IMR-90 (cell line): Measurements from ENCODE around the gene NRDC. TPM values are rescaled to one million over a fixed set of nuclear protein-coding genes. Genes with fewer than 3 reads are reported as not detected.

Source experiments
- ATAC-seq: fragments of 200-7000 bp; cut with Tn5 transposase; 2 replicates; pipeline ENCODE4 v1.9.1; 2020; ENCODE audit warnings: low read depth, mild to moderate bottlenecking, moderate library complexity
- BruUV-seq: library from RNA; stranded (reverse); fragments of 400-500 nt; replicated peaks from 2 replicates; lab custom pipeline; 2021; lab: Mats Ljungman, UMichigan
- CTCF ChIA-PET: fragments of 300-600 bp; formaldehyde crosslinking; extraction: SDS; loops from one replicate; lab custom pipeline; 2021; ENCODE audit warnings: antibody characterized with exemption; lab: Yijun Ruan, JAX
- POLR2A ChIA-PET: fragments of 300-600 bp; sonication (Branson Sonifier 250); formaldehyde crosslinking; loops from one replicate; lab custom pipeline; 2022; ENCODE audit warnings: antibody characterized with exemption; ENCODE audit not compliant: unreplicated experiment; lab: Charles Lee
- DNase-seq: peaks from one replicate; pipeline ENCODE4 v3.0.0; 2013
- H2AFZ ChIP-seq: replicated peaks from 2 replicates; pipeline ENCODE3; 2013; ENCODE audit warnings: low read length, mild to moderate bottlenecking; ENCODE audit not compliant: poor library complexity
- H2AK5ac ChIP-seq: 2 replicates; pipeline ENCODE4 v1.6.1; 2013; ENCODE audit warnings: low read depth, low read length, inconsistent platforms
- H2AK9ac ChIP-seq: replicated peaks from 2 replicates; pipeline ENCODE3; 2013; ENCODE audit warnings: mild to moderate bottlenecking, low read depth, low read length, moderate library complexity; ENCODE audit not compliant: poor library complexity
- H2BK120ac ChIP-seq: 2 replicates; pipeline ENCODE4 v1.6.1; 2013; ENCODE audit warnings: low read depth, low read length, inconsistent platforms
- H2BK15ac ChIP-seq: 3 replicates; pipeline ENCODE4 v1.6.1; 2013; ENCODE audit warnings: low read depth, low read length, inconsistent platforms
- H2BK20ac ChIP-seq: 2 replicates; pipeline ENCODE4 v1.6.1; 2013; ENCODE audit warnings: low read depth, mild to moderate bottlenecking, inconsistent platforms, low read length, moderate library complexity
- H2BK5ac ChIP-seq: 2 replicates; pipeline ENCODE4 v1.6.1; 2013; ENCODE audit warnings: mild to moderate bottlenecking, low read depth, low read length, inconsistent platforms; ENCODE audit not compliant: poor library complexity, severe bottlenecking
- H3K14ac ChIP-seq: replicated peaks from 2 replicates; pipeline ENCODE4 v1.6.1; 2013; ENCODE audit warnings: low read depth, low read length, inconsistent platforms
- H3K18ac ChIP-seq: 2 replicates; pipeline ENCODE4 v1.6.1; 2013; ENCODE audit warnings: low read depth, low read length, control low read depth
- H3K23ac ChIP-seq: 2 replicates; pipeline ENCODE4 v1.6.1; 2013; ENCODE audit warnings: low read depth, low read length, inconsistent platforms
- H3K27ac ChIP-seq: 2 replicates; pipeline ENCODE4 v1.5.1; 2013; ENCODE audit warnings: mild to moderate bottlenecking, control low read depth, low read length; ENCODE audit not compliant: insufficient read depth
- H3K27me3 ChIP-seq: 2 replicates; pipeline ENCODE4 v1.6.1; 2013; ENCODE audit warnings: low read length; ENCODE audit not compliant: control insufficient read depth, insufficient read depth
- H3K36me3 ChIP-seq: 2 replicates; pipeline ENCODE4 v1.6.1; 2013; ENCODE audit warnings: low read length, mixed read lengths; ENCODE audit not compliant: control insufficient read depth, insufficient read depth
- H3K4ac ChIP-seq: 2 replicates; pipeline ENCODE4 v1.6.1; 2013; ENCODE audit warnings: low read depth, low read length, inconsistent platforms
- H3K4me1 ChIP-seq: 2 replicates; pipeline ENCODE4 v1.6.1; 2013; ENCODE audit warnings: low read length, mixed read lengths; ENCODE audit not compliant: control insufficient read depth, insufficient read depth
- H3K4me2 ChIP-seq: 2 replicates; pipeline ENCODE4 v1.6.1; 2013; ENCODE audit warnings: low read depth, mild to moderate bottlenecking, control low read depth, low read length, moderate library complexity
- H3K4me3 ChIP-seq: 2 replicates; pipeline ENCODE4 v1.5.1; 2013; ENCODE audit warnings: low read depth, mild to moderate bottlenecking, control low read depth, low read length, moderate library complexity; ENCODE audit not compliant: insufficient read depth
- H3K56ac ChIP-seq: 2 replicates; pipeline ENCODE4 v1.6.1; 2013; ENCODE audit warnings: low read length, inconsistent platforms; ENCODE audit not compliant: insufficient read depth; ENCODE audit errors: extremely low read depth
- H3K79me1 ChIP-seq, 2 experiments: 2 replicates each; pipeline ENCODE4 v1.6.1; 2013; ENCODE audit warnings: low read length in 2 of 2, inconsistent platforms in 1 of 2, low read depth in 1 of 2
- H3K9ac ChIP-seq: 2 replicates; pipeline ENCODE4 v1.6.1; 2013; ENCODE audit warnings: low read depth, low read length, control low read depth
- H3K9me1 ChIP-seq: 2 replicates; pipeline ENCODE4 v1.6.1; 2013; ENCODE audit warnings: low read length, inconsistent platforms; ENCODE audit not compliant: insufficient read depth
- H3K9me3 ChIP-seq: 2 replicates; pipeline ENCODE4 v1.6.1; 2013; ENCODE audit warnings: low read length; ENCODE audit not compliant: control insufficient read depth, insufficient read depth
- H4K20me1 ChIP-seq: 2 replicates; pipeline ENCODE4 v1.6.1; 2013; ENCODE audit warnings: low read length, inconsistent platforms; ENCODE audit not compliant: insufficient read depth
- H4K5ac ChIP-seq: 2 replicates; pipeline ENCODE4 v1.6.1; 2013; ENCODE audit warnings: mild to moderate bottlenecking, low read depth, low read length, control low read depth
- H4K8ac ChIP-seq, 2 experiments: 2 replicates each; pipeline ENCODE4 v1.6.1; 2013; ENCODE audit warnings: low read depth in 2 of 2, low read length in 2 of 2, control low read depth in 1 of 2, inconsistent platforms in 1 of 2
- H4K91ac ChIP-seq: 2 replicates; pipeline ENCODE4 v1.6.1; 2013; ENCODE audit warnings: low read depth, low read length, inconsistent platforms; ENCODE audit not compliant: insufficient read depth
- MAZ ChIP-seq: IDR thresholded peaks from 2 replicates; pipeline ENCODE4 v1.6.1; 2012; ENCODE audit warnings: low read depth, mild to moderate bottlenecking, low read length, improper control_type of control experiment, moderate library complexity, borderline replicate concordance
- WGBS, 2 experiments: methylation state at CpG; one replicate each; pipeline versions ENCODE4 v1.1.5 to v1.1.7; 2013; ENCODE audit warnings: missing lambda C conversion rate in 2 of 2; ENCODE audit not compliant: insufficient read length in 1 of 2; ENCODE audit errors: extremely low coverage in 2 of 2; 5-methylcytosine and 5-hydroxymethylcytosine counted together
- dilution Hi-C: fragments of 300-500 bp; cut with HindIII; formaldehyde crosslinking; loops from one replicate; pipeline ENCODE4 v1.14.3; 2018; ENCODE audit warnings: low sequenced_read_pairs; ENCODE audit not compliant: unreplicated experiment
- in situ Hi-C: fragments of 300-500 bp; cut with MboI; formaldehyde crosslinking; loops from 3 replicates; pipeline ENCODE4 v1.14.3; 2019; ENCODE audit warnings: low sequenced_read_pairs, inconsistent platforms, mixed read lengths
- intact Hi-C: fragments of 100-400 bp; cut with micrococcal nuclease; formaldehyde crosslinking; loops from 2 replicates; pipeline ENCODE4 v1.10.0; 2022
- polyA plus RNA-seq, 3 experiments: library from polyadenylated mRNA; depleted of rRNA; stranded (reverse); fragments of >200 nt; gene quantifications; 2 replicates each; pipeline ENCODE4 v1.2.3, GENCODE V29; 2012; ENCODE audit warnings: low replicate concordance in 1 of 3
- total RNA-seq: library from RNA; depleted of rRNA; stranded (reverse); fragments of >200 nt; gene quantifications from 2 replicates; pipeline ENCODE4 v1.2.3, GENCODE V29; 2012

NRDC gene
- total and polyA plus RNA-seq, 2 of the 4 experiments (the other 2 are of a cell fraction): 75.8 to 84.7 TPM

DNA sequence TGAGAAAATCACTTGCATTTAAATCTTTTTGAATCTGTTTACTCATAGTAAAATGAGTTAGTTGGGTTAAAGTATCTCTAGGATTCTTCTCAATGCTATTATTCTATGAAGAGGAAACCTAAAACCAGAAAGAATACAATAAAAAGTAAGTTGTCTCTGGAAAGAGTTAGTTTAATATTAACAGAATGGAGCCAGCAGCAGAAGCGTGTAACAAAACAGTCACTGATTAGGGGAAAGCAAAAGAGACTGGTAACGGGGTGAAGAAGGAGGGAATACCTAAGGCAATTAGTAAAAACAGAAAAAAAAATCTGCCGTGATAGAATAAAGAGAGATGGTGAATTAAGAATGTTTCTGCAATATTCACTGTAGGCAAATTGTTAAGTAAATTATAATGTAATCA, 60.0 kb downstream of the NRDC start:
- H4K8ac ChIP-seq: peak overlapping the region in 1 of 2 experiments; percentile 34; a peak in 1 of 4 replicates
- peak overlapping the region; percentile 90 for H3K4me2 ChIP-seq
- H3K56ac ChIP-seq: no peak overlapping the region; the same call in 1 of the 2 replicates
- no peaks in the 10 kb centered on the region for H3K9me1 ChIP-seq
- H2BK5ac ChIP-seq: peak overlapping the region; percentile 25
- H3K23ac ChIP-seq: no peak overlapping the region; the same call in 1 of the 2 replicates
- no peaks in the 10 kb centered on the region for H3K9me3 ChIP-seq
- H3K9ac ChIP-seq: no peak overlapping the region
- peak overlapping the region; percentile 57; the same call in 1 of the 2 replicates for H3K27ac ChIP-seq
- TF ChIP-seq MAZ: no peak
- H3K79me1 ChIP-seq: peaks cover 5 to 10% of the 10 kb centered on the region in 2 experiments; a peak in 2 of 4 replicates
- H3K27me3 ChIP-seq: no peaks in the 10 kb centered on the region
- ATAC-seq (no peak), DNase-seq (no peak)
- H4K5ac ChIP-seq: no peak overlapping the region; the same call in 1 of the 2 replicates
- H3K14ac ChIP-seq: no peak overlapping the region
- POLR2A ChIA-PET: interaction anchor here (0.6 kb wide), 1 partner anchor 247 kb away, joined by 4 read pairs; no protein-coding TSS in a partner anchor
- no TSS peak for BruUV-seq
- H2AK5ac ChIP-seq: no peak overlapping the region
- CTCF ChIA-PET: no interaction called here
- intact Hi-C loops (no loop called here), dilution Hi-C loops (no loop called here), in situ Hi-C loops (no loop called here)
- no peak overlapping the region for H2AFZ ChIP-seq
- WGBS, 2 experiments: 100% methylated on average over 1 of the region's 3 CpGs; no CpG with 5 or more reads in 1 of the 2 experiments
- peak overlapping the region; percentile 90; the same call in 1 of the 2 replicates for H3K18ac ChIP-seq
- H2AK9ac ChIP-seq: no peak overlapping the region
- no peak overlapping the region for H2BK15ac ChIP-seq
- H2BK20ac ChIP-seq: no peak overlapping the region
- H2BK120ac ChIP-seq: 0 out of 2 replicates have a peak overlapping the region, but pooled peaks have one; percentile 5
- no peak overlapping the region for H3K4me3 ChIP-seq
- H3K36me3 ChIP-seq: peaks cover 5% of the 10 kb centered on the region
- no peak overlapping the region for H4K91ac ChIP-seq
- H3K4me1 ChIP-seq: peaks cover 11% of the 10 kb centered on the region
- H4K20me1 ChIP-seq: no peaks in the 10 kb centered on the region
- no peak overlapping the region for H3K4ac ChIP-seq
